RCC 7860 (cell line): Measurements from ENCODE around the gene AP1AR.
A peak's percentile ranks its signal among the peaks of the same experiment; 100 is the strongest.
"Not testable (repeated sequence)": the region's sequence is repeated elsewhere in the genome, so short reads cannot be mapped to it uniquely, and the experiment has no call there.

Source experiments
- DNase-seq: peaks from one replicate; pipeline ENCODE4 v3.0.0-alpha.2; 2015; ENCODE audit warnings: low spot score
- FAIRE-seq: peaks from 2 replicates; lab custom pipeline; 2012; peaks lifted over from hg19 to GRCh38; lab: Jason Lieb, UNC

AP1AR gene, protein sequence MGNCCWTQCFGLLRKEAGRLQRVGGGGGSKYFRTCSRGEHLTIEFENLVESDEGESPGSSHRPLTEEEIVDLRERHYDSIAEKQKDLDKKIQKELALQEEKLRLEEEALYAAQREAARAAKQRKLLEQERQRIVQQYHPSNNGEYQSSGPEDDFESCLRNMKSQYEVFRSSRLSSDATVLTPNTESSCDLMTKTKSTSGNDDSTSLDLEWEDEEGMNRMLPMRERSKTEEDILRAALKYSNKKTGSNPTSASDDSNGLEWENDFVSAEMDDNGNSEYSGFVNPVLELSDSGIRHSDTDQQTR

DNA sequence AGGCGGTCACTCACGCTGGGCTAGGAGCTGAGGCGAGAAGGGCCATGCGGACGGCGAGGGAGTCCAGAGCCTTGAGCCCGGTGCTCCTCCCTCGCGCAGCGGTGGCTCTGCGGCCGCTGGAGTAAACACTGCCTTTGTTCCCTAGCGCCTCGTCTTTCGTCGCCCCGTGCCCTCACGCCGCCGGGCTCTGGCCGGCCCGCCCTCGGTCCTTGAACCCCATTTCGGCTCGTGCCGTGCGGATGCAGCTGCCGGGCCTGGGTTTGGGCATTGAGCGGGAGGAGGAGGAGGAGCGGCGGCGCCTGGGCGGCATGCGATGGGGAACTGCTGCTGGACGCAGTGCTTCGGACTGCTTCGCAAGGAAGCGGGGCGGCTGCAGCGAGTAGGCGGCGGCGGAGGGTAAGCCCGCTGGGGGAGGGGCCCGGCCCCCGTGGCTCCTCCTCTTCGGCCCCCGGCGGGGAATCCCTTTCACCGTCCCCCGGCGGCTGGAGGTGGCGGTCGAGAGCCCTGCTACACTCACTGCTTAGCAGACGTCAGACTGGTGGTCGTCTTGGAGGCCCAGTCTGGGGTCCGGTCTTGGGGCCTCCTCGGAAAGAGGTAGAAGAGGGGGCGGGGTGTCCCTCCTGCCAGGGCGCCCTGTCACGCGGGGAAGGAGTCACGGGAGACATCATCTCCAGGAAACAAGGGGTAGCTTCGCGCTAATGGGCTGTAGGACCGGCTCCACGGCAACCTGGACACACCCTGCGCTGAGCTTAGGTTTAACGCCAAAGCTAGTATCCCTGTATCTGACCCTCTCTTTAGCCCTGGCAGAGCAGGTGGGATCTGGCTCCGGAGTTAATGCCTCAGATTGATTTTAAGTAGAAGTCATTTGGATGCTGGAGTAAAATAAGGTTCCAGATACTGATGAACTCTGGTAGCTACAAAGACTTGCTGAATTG is at the start of gene AP1AR:
TSS of gene AP1AR (plus strand) at position 9 of the 935 bp plus-strand sequence. CDS start at position 314, 305 bp downstream.
- peak; percentile 46 for DNase-seq
- no peak for FAIRE-seq

DNA sequence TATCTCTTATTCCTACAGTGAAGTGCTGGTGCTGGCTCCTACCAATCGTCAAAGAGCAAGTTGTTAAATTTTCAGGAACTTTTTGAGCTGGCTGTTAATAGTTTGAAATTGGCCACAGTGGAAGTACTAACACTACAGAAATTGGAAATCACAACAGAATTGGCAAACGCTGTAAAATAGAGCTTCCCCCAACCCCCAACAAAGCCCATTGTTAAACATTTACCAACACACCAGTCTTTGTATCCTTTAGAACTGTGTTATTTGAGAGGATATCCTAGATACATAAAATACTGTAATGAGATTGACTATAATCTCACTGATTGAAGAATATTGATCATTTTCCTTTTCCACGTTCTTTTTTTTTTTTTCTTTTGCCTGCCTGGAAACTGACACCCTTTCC is 49.0 kb upstream of the AP1AR start:
- DNase-seq: no peak
- no peak for FAIRE-seq

DNA sequence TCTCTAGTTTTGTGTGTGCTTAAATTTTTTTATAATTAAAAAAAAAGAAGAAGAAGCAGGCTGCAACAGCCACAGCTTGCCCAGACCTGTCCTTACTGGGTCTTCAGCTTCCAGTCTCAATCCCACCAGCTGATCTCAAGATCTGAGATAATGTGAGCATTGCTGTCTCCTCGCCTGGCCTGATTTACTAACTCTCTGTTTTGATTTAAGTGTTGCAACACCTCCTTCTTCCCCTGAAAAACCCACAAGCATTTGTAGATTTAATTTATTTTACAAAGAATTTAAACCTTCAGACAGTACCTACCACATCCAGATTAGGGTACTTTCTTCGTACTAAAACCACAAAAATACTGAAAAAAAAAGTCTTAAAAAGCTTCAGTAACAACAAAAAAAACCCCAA is 48.3 kb upstream of the AP1AR start:
- DNase-seq: no peak
- no peak for FAIRE-seq

DNA sequence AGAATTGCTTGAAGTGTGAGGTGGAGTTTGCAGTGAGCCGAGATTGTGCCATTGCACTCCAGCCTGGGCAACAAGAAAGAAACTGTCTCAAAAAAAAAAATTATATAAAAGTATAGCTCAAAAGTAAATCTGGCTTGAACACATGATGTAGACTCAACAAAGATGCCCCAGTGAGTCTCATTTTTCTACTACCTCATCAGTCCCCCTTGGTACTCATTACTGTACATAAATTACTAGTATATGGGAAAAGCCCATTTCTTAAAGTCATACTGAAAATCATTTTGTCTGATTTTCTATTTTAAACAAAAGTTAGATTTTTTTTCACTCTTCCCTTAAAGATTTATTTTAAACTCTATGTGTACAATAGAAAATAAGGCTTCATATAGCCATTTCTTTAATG is 47.1 kb upstream of the AP1AR start:
- no peak for FAIRE-seq
- no peak for DNase-seq

DNA sequence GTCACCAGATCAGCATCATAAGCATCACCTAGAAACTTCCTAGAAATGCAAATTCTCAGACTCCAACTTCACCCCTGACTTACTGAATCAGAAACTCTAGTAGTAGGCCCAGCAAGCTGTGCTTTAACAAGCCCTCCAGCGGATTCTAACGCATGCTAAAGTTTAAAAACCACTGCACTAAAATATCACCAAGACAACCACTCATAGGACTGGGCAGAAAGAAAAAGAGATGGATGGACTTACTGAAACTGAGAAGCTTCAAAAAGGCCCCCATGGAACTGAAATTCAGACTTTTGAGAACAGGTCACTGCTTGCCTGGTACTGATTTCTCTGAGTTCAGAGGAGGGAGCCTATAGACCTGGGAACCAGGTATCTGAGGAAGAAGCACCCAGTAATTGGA is 46.3 kb upstream of the AP1AR start:
- DNase-seq (no peak), FAIRE-seq (no peak)

DNA sequence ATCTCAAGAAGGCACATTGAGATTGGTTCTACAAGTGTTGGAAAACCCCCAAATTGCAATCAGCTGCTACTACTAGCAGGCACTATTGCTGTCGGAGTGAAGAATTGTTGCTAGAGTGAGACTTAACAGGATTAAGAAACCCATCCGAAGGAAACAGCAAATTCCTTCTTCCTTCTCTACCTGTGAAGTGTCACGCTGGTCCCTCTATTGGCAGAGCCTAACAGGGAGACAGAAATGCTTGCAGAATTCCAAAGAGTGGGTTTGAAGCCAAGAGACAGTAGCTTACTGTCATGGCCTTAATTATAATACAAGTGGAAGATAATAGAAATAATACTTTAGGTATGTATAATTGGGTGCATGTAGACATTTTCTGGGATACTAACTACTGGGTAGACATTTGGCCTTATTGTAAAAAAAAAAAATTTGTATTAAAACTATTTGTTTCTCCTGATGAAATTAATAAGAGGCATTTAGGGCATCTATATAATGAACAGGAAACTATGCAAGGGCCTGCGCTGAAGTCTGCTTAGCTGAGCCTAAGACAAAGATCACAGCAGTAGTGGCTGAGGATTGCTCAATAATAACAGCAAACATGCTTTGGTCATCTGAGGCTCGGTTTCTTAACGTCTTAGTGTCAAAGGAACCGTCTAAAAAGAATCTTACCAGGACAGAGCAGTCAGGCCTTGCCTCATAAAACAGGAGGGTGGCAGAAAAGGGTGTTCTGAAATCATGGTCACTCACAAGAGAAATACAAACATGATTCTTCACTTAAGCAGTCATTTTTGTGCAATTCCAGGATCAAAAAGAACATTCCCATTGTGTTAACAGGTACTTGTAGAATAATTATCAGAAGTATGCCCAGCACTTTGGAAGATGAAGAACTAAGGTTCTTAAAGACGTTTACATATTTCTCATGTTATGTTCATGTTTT is 45.6 kb upstream of the AP1AR start:
- FAIRE-seq: no peak

DNA sequence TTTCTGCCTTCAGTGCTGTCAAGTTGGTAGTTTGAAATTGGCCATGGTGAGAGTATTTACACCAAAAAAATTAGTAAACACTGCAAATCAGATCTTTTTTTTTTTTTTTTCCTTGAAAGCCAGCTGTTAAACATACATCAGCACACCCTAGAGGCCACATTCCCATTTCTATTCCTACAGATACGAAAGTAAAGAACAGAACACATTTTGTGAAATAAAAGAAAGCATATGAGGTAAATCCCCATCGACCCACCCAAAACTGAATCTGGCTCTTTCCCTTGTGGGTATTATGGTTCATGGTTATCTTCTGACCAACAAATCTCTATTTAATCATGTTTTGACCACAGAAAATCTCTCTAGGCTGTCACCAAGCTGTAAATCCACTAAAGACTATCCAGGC is 41.8 kb upstream of the AP1AR start:
- FAIRE-seq (no peak), DNase-seq (no peak)

More for the DNA sequence above, 45.6 kb upstream of the AP1AR start:
- no peak for DNase-seq

DNA sequence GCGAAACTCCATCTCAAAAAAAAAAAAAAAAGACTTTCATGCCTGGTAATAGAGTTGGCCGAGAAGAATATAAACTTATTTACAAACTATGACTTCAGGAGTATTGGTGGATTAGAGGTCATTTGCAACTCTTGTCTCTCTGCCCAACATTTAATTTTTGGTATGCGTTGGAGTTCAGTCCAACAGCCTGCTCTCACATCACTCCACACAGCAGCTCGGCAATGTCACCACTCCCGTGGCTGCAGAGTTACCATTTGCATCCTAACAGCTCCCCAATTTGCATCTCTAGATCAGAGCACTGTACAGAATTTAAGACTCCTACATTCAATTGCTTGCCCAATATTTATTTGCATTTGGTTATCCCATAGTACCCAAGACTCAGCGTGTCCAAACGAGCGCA is 40.9 kb upstream of the AP1AR start:
- no peak for DNase-seq
- FAIRE-seq: no peak

DNA sequence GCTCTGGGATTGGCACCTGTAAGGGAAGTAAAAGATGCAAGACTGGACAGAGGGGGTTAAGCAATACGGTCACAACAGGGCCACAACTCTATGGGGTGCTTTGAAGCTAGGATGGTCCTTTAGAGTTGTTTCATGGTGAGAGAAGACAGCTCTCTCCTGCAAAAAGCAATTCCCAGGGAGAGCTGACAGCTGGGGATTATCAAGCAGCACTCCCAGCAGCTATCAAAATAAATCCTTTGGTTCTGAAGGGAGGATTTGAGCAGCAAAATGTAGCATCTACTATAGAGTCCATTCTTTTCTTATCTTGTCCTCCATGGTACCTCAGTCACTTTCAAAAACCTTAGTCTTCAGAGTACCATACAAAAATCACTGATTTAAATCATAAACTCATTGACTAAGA is 35.1 kb upstream of the AP1AR start:
- DNase-seq: no peak

DNA sequence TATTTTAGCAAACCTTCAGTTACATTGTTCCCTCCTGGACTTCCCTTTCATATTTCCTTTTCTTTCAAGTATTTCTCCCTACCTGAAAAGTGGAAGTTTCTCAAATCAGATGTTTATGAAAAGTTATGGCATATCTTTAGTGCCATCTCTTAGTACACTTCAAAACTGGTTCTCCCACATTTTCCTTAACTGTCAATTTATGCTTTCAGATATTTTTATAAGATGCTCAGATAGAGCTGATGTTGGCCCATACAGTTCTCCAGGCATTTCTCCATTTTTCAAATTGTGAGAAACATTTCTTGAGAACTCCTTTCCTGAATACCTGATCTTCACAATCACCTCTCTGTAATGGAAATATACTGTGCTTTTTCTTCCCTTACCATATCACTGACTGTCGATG is 32.5 kb upstream of the AP1AR start:
- FAIRE-seq: no peak
- no peak for DNase-seq

More for the DNA sequence above, 35.1 kb upstream of the AP1AR start:
- no peak for FAIRE-seq

DNA sequence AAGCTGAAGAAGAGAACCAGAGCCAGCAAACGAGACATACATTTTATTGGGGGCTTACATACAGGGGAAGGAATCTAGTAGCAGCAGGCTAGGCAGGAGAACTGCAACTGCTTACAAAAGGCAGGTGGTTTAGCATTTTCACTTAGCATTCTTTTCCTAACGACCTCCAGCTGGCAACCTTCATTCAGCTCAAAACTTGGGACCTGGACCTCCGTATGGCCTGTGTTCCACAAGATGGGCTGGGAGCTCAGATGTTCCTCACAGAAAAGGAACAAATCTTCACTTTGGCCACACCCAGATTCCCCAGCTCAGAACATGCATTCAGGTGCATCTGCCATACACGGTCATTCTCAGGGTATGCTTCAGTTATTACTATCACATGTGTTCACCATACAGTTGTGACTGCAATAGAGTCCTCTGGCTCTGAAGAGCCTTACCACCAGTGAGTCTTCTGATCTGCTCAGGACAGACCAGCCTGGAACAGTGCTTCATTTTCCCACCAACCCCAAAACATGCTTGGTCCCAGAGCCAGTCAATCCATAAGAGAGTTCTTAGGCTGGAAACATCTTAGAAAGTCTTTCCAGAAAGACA is 29.6 kb upstream of the AP1AR start:
- DNase-seq (no peak), FAIRE-seq (no peak)

DNA sequence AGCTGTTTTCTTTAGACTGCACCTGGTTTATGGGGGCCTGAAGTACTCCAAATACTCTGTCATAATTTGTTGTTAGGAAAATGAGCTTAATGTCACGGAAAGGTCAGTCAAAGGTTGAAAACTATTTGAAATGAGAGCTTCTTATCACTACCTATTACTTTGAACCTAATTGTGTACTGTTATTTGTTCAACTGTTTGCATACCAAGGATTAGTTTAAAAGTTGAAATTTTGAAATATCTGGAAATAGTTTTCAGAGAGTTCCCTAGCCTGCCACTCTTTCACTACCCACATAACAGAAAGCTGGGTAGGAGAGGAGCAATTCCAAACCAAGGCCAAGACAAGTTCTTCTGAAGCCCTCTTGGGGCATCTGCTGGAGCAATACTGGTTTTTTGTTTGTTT is 28.0 kb upstream of the AP1AR start:
- DNase-seq: no peak
- FAIRE-seq: no peak

DNA sequence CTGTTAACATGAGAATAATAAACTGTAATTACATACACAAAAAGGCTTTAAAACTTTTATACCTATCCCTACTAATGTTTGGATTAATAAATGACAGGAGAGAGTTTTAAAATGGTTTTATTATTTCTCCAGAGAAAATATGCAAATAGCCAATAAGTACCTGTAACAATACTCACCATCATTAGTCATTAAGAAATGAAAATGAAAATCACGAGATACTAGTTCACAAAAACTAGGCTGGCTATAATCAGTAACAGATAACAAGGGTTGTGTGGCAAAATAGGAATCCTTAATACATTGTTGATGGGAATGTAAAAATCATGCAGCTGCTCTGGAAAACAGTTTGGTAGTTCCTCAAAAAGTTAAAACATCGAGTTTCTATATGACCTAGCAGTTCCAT is 25.2 kb upstream of the AP1AR start:
- no peak for FAIRE-seq
- DNase-seq: no peak

DNA sequence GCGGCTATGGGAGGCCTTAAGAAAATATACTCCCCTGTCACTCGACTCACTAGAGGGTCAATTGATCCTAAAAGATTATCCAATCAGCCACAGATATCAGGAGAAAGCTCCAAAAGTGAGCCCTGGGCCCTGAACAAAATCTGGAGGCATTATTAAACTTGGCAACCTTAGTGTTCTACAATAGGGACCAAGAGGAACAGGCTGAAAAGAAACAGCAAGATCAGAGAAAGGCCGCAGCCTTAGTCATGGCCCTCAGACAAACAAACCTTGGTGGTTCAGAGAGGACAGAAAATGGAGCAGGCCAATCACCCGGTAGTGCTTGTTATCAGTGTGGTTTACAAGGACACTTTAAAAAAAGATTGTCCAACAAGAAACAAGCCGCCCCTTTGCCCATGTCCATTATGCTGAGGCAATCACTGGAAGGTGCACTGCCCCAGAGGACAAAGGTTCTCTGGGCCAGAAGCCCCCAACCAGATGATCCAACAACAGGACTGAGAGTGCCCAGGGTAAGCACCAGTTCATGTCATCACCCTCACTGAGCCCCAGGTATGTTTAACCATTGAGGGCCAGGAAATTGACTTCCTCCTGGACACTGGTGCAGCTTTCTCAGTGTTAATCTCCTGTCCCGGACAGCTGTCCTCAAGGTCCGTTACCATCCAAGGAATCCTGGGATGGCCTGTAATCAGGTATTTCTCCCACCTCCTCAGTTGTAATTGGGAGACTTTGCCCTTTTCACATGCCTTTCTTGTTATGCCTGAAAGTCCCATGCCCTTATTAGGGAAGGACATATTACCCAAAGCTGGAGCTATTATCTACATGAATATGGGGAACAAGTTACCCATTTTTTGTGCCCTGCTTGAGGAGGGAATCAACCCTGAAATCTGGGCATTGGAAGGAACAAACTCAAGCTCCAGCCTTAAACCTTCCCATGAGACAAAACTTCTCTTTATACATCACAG is 23.2 kb upstream of the AP1AR start:
- not testable (repeated sequence) for DNase-seq, FAIRE-seq

DNA sequence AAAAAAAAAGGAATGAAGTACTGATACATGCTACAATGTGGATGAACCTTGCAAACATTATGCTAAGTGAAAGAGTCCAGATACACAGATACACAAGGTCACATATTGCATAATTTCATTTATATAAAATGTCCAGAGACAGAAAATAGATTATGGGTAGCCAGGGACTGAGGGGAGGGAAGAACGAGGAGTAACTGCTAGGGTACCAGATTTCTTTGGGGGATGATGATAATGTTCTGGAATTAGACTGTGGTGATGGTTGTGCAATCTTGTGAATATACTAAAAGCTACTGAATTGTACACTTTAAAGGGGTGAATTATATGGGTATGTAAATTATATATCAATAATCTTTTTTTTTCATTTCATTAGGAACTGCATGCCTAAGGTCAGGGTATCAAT is 20.8 kb upstream of the AP1AR start:
- FAIRE-seq: no peak
- DNase-seq: no peak

DNA sequence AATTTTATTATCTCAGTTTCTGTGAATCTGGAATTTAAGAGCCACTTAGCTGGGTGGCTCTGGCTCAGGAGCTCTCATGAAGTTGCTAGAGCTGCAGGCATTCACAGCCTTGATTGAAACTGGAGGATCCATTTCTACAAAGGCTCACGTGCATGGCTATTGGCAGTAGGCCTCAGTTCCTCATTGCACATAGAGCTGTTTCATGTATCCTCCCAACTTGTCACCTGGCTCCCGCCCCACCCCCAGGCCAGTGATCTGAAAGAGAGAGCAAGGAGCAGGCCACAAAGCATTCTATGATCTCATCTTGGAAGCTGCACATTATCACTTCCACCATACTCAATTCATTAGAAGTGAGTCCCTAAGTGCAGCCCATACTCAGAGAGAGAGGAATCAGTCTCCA is 18.5 kb upstream of the AP1AR start:
- no peak for FAIRE-seq
- no peak for DNase-seq

DNA sequence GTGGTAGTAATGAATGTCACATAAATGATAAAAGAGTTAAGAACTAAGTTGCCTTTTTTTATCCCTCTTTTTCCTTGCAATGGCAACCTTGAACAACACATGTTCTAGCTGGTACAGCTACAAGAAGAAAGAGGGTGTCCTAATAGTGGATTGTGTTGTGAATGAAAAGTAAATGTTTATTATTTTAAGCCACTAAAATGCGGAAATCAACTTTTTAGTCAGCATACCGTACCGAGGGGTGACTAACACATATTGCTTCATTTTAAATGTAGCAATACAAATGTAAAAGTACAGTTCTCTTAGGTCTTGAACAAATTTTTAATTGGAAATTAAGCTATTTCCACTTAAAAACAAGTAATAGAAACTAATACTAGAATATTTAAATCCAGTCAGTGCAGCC is 17.7 kb upstream of the AP1AR start:
- DNase-seq: no peak
- FAIRE-seq: no peak

DNA sequence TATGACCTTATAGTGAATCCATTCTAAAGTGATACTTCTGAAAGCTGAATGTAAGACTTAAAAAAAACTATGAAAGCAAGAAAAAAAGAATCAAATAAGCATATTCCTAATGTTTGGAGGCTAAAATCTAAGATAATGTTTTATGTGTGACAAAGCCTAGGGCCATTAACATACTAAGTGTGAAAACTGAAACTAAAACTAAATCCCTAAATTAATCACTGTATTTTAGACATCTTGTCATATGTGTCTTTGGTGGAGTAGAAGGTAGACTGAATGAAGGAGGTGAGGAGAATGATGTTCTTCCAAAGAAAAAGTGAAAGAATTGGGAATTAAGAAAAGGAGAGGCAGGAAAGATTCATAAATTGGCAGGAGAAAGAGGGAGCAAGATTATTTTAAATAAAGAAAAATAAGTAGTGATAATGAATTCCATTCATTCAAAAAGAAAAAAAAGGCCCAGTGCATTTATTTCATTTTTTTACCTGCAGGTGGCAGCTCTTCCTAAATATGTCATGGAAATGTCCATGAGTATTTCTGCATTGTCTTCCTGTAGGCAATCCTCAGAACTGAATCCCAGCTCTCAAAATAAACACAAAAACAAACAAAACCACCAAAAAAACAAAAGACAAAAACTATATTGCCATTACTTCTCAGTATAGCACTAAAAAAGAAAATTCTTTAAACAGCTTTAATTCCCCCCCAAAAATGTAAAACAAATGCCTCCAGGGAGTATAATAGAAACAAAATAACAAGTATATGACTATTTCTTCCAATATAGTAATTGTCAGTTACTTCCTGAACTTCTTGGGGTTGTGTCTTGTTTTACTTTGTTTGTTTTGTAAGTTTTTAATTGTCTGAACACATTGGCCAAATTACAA is 17.0 kb upstream of the AP1AR start:
- DNase-seq (peak; percentile 29), FAIRE-seq (peak; percentile 67)
